ENCODE measurements around the gene CDC5L.

CDC5L gene

GRCh38 chr6:44464527-44465310 is 77.2 kb downstream of the CDC5L start:
- DNase-seq (ENCODE audit: insufficient read length, low spot score) (no peak), FAIRE-seq (no peak)
- TF ChIP-seq PAX5 (IDR thresholded peaks at IDR 0.05; ENCODE audit: insufficient read depth, low read length, severe bottlenecking) (no peak), TAF1 (IDR thresholded peaks at IDR 0.05; ENCODE audit: low read depth, low read length) (no peak), POLR2AphosphoS5 (IDR thresholded peaks at IDR 0.05; ENCODE audit: low read depth, low read length) (no peak), POLR2A (IDR thresholded peaks at IDR 0.05; ENCODE audit: low read depth, low read length) (no peak), POU2F2 (IDR thresholded peaks at IDR 0.05; ENCODE audit: low read depth, low read length) (no peak), SPI1 (IDR thresholded peaks at IDR 0.05; ENCODE audit: low read depth, low read length) (no peak)

GRCh38 chr6:44466955-44467354 is 79.4 kb downstream of the CDC5L start:
- TF ChIP-seq PAX5 (IDR thresholded peaks at IDR 0.05; ENCODE audit: insufficient read depth, low read length, severe bottlenecking) (no peak), SPI1 (IDR thresholded peaks at IDR 0.05; ENCODE audit: low read depth, low read length) (no peak), POLR2A (IDR thresholded peaks at IDR 0.05; ENCODE audit: low read depth, low read length) (no peak), POLR2AphosphoS5 (IDR thresholded peaks at IDR 0.05; ENCODE audit: low read depth, low read length) (no peak), TAF1 (IDR thresholded peaks at IDR 0.05; ENCODE audit: low read depth, low read length) (no peak), POU2F2 (IDR thresholded peaks at IDR 0.05; ENCODE audit: low read depth, low read length) (no peak)
- no peak for DNase-seq (ENCODE audit: insufficient read length, low spot score)
- FAIRE-seq, result no peak

- FAIRE-seq, result no peak
- TF ChIP-seq POLR2AphosphoS5 (IDR thresholded peaks at IDR 0.05; ENCODE audit: low read depth, low read length) (no peak), TAF1 (IDR thresholded peaks at IDR 0.05; ENCODE audit: low read depth, low read length) (no peak), POU2F2 (IDR thresholded peaks at IDR 0.05; ENCODE audit: low read depth, low read length) (no peak), POLR2A (IDR thresholded peaks at IDR 0.05; ENCODE audit: low read depth, low read length) (no peak), PAX5 (IDR thresholded peaks at IDR 0.05; ENCODE audit: insufficient read depth, low read length, severe bottlenecking) (no peak), SPI1 (IDR thresholded peaks at IDR 0.05; ENCODE audit: low read depth, low read length) (no peak)
- no peak for DNase-seq (ENCODE audit: insufficient read length, low spot score)
These were observed 81.3 kb downstream of the CDC5L start for GRCh38 chr6:44468835-44469234.

GRCh38 chr6:44470115-44470464 is 82.6 kb downstream of the CDC5L start:
- FAIRE-seq (no peak), DNase-seq (ENCODE audit: insufficient read length, low spot score) (no peak)
- TF ChIP-seq PAX5 (IDR thresholded peaks at IDR 0.05; ENCODE audit: insufficient read depth, low read length, severe bottlenecking) (no peak), POU2F2 (IDR thresholded peaks at IDR 0.05; ENCODE audit: low read depth, low read length) (no peak), POLR2AphosphoS5 (IDR thresholded peaks at IDR 0.05; ENCODE audit: low read depth, low read length) (no peak), SPI1 (IDR thresholded peaks at IDR 0.05; ENCODE audit: low read depth, low read length) (no peak), POLR2A (IDR thresholded peaks at IDR 0.05; ENCODE audit: low read depth, low read length) (no peak), TAF1 (IDR thresholded peaks at IDR 0.05; ENCODE audit: low read depth, low read length) (no peak)

GRCh38 chr6:44470746-44471145 is 83.2 kb downstream of the CDC5L start:
- FAIRE-seq (no peak), DNase-seq (ENCODE audit: insufficient read length, low spot score) (no peak)
- TF ChIP-seq POU2F2 (IDR thresholded peaks at IDR 0.05; ENCODE audit: low read depth, low read length) (no peak), SPI1 (IDR thresholded peaks at IDR 0.05; ENCODE audit: low read depth, low read length) (no peak), POLR2A (IDR thresholded peaks at IDR 0.05; ENCODE audit: low read depth, low read length) (no peak), POLR2AphosphoS5 (IDR thresholded peaks at IDR 0.05; ENCODE audit: low read depth, low read length) (no peak), TAF1 (IDR thresholded peaks at IDR 0.05; ENCODE audit: low read depth, low read length) (no peak), PAX5 (IDR thresholded peaks at IDR 0.05; ENCODE audit: insufficient read depth, low read length, severe bottlenecking) (no peak)

- DNase-seq (ENCODE audit: insufficient read length, low spot score) (no peak), FAIRE-seq (no peak)
These were observed 83.9 kb downstream of the CDC5L start for GRCh38 chr6:44471271-44471981.

GRCh38 chr6:44472250-44472945 is 84.9 kb downstream of the CDC5L start:
- DNase-seq (ENCODE audit: insufficient read length, low spot score) (no peak), FAIRE-seq (no peak)
- TF ChIP-seq PAX5 (IDR thresholded peaks at IDR 0.05; ENCODE audit: insufficient read depth, low read length, severe bottlenecking), result no peak
- TF ChIP-seq SPI1 (IDR thresholded peaks at IDR 0.05; ENCODE audit: low read depth, low read length), result no peak
- no peak for TF ChIP-seq POLR2AphosphoS5 (IDR thresholded peaks at IDR 0.05; ENCODE audit: low read depth, low read length)
- TF ChIP-seq TAF1 (IDR thresholded peaks at IDR 0.05; ENCODE audit: low read depth, low read length), result no peak
- no peak for TF ChIP-seq POLR2A (IDR thresholded peaks at IDR 0.05; ENCODE audit: low read depth, low read length)
- no peak for TF ChIP-seq POU2F2 (IDR thresholded peaks at IDR 0.05; ENCODE audit: low read depth, low read length)

More at GRCh38 chr6:44471271-44471981, 83.9 kb downstream of the CDC5L start:
- TF ChIP-seq POU2F2 (IDR thresholded peaks at IDR 0.05; ENCODE audit: low read depth, low read length) (no peak), SPI1 (IDR thresholded peaks at IDR 0.05; ENCODE audit: low read depth, low read length) (no peak), PAX5 (IDR thresholded peaks at IDR 0.05; ENCODE audit: insufficient read depth, low read length, severe bottlenecking) (no peak), POLR2A (IDR thresholded peaks at IDR 0.05; ENCODE audit: low read depth, low read length) (no peak), POLR2AphosphoS5 (IDR thresholded peaks at IDR 0.05; ENCODE audit: low read depth, low read length) (no peak), TAF1 (IDR thresholded peaks at IDR 0.05; ENCODE audit: low read depth, low read length) (no peak)

GRCh38 chr6:44473393-44474189 is 86.1 kb downstream of the CDC5L start:
- FAIRE-seq (no peak), DNase-seq (ENCODE audit: insufficient read length, low spot score) (no peak)
- TF ChIP-seq POLR2AphosphoS5 (IDR thresholded peaks at IDR 0.05; ENCODE audit: low read depth, low read length) (no peak), SPI1 (IDR thresholded peaks at IDR 0.05; ENCODE audit: low read depth, low read length) (no peak), PAX5 (IDR thresholded peaks at IDR 0.05; ENCODE audit: insufficient read depth, low read length, severe bottlenecking) (no peak), POU2F2 (IDR thresholded peaks at IDR 0.05; ENCODE audit: low read depth, low read length) (no peak), TAF1 (IDR thresholded peaks at IDR 0.05; ENCODE audit: low read depth, low read length) (no peak), POLR2A (IDR thresholded peaks at IDR 0.05; ENCODE audit: low read depth, low read length) (no peak)
